ENCODE data around the gene C16orf96. TPM values are rescaled to one million over a fixed set of nuclear protein-coding genes. Genes with fewer than 3 reads are reported as not detected.

The C16orf96 gene
- total and polyA plus RNA-seq, 2 of the 13 experiments (the other 11 are each of a cell fraction or from before 2014, with no cell fraction given) = 0.03 TPM; not detected in 1

GRCh38 chr16:4616047-4616811, 60.1 kb downstream of the C16orf96 start (continued):
- TF ChIP-seq GABPA (IDR thresholded peaks at IDR 0.05; ENCODE audit: low read depth, low read length) (peak; percentile 58), GABPA (CRISPR knock-in tag; IDR thresholded peaks at IDR 0.05; ENCODE audit: low read depth) (peak; percentile 91), FOSL1 (CRISPR knock-in tag; IDR thresholded peaks at IDR 0.05; ENCODE audit: borderline replicate concordance) (no peak), ZNF629 (CRISPR knock-in tag; conservative IDR thresholded peaks at IDR 0.05) (no peak; the same call in 1 of the 2 replicates), MZF1 (CRISPR knock-in tag; IDR thresholded peaks at IDR 0.05; ENCODE audit: borderline replicate concordance) (no peak), ZNF678 (CRISPR knock-in tag; IDR thresholded peaks at IDR 0.05) (no peak), SYNCRIP (IDR thresholded peaks at IDR 0.05; ENCODE audit: insufficient read depth, low read depth, low read length) (no peak), ZBTB8A (CRISPR knock-in tag; IDR thresholded peaks at IDR 0.05; ENCODE audit: borderline replicate concordance, low read depth) (no peak; the same call in 1 of the 2 replicates), HNF4A (CRISPR knock-in tag; IDR thresholded peaks at IDR 0.05) (peak; percentile 37), MTA1 (CRISPR knock-in tag; IDR thresholded peaks at IDR 0.05; ENCODE audit: borderline replicate concordance) (no peak), RXRA (CRISPR knock-in tag; IDR thresholded peaks at IDR 0.05) (0 out of 2 replicates have a peak, but pooled peaks have one; percentile 8), ZNF703 (CRISPR knock-in tag; IDR thresholded peaks at IDR 0.05; ENCODE audit: borderline replicate concordance) (peak; percentile 38; the same call in 1 of the 2 replicates), NR2F2 (IDR thresholded peaks at IDR 0.05; ENCODE audit: borderline replicate concordance, low read depth) (peak; percentile 30; the same call in 1 of the 2 replicates), ZNF18 (CRISPR knock-in tag; IDR thresholded peaks at IDR 0.05; ENCODE audit: insufficient replicate concordance) (peak; percentile 57), NFYB (CRISPR knock-in tag; IDR thresholded peaks at IDR 0.05) (peak; percentile 90), ZFP82 (CRISPR knock-in tag; IDR thresholded peaks at IDR 0.05; ENCODE audit: borderline replicate concordance) (peak; percentile 33; the same call in 1 of the 2 replicates), ZNF292 (CRISPR knock-in tag; IDR thresholded peaks at IDR 0.05; ENCODE audit: borderline replicate concordance, low read depth) (no peak), MTF1 (CRISPR knock-in tag; IDR thresholded peaks at IDR 0.05) (no peak)
- TF ChIP-seq, protein P1, sequence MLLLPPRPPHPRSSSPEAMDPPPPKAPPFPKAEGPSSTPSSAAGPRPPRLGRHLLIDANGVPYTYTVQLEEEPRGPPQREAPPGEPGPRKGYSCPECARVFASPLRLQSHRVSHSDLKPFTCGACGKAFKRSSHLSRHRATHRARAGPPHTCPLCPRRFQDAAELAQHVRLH (CRISPR knock-in tag; IDR thresholded peaks at IDR 0.05; ENCODE audit: borderline replicate concordance, low read depth) = no peak; the same call in 1 of the 2 replicates
- TF ChIP-seq, protein P2, sequence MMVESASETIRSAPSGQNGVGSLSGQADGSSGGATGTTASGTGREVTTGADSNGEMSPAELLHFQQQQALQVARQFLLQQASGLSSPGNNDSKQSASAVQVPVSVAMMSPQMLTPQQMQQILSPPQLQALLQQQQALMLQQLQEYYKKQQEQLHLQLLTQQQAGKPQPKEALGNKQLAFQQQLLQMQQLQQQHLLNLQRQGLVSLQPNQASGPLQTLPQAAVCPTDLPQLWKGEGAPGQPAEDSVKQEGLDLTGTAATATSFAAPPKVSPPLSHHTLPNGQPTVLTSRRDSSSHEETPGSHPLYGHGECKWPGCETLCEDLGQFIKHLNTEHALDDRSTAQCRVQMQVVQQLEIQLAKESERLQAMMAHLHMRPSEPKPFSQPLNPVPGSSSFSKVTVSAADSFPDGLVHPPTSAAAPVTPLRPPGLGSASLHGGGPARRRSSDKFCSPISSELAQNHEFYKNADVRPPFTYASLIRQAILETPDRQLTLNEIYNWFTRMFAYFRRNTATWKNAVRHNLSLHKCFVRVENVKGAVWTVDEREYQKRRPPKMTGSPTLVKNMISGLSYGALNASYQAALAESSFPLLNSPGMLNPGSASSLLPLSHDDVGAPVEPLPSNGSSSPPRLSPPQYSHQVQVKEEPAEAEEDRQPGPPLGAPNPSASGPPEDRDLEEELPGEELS (CRISPR knock-in tag; IDR thresholded peaks at IDR 0.05) = peak; percentile 57

All from HepG2 (cell line).